ENCODE measurements around the gene HAO1. TPM values are rescaled to one million over a fixed set of nuclear protein-coding genes. Genes with fewer than 3 reads are reported as not detected.

Gene HAO1
- total RNA-seq (2021), result not detected in 2 replicates
- Bru-seq, nascent RNA, result not detected
- percentile 1 among the genes with signal in this experiment for BruChase-seq, experiment 1, labeled RNA remaining after a 2-hour chase
- BruChase-seq, experiment 2, labeled RNA remaining after a 6-hour chase, result not detected
- long read RNA-seq, result 0 reads

- Histone ChIP-seq H3K9me3 (ENCODE audit: insufficient read depth, low read depth) (no peaks in the 10 kb centered on the region), H3F3A (ENCODE audit: insufficient read depth, low read depth) (no peaks in the 10 kb centered on the region), H4K20me1 (ENCODE audit: insufficient read depth) (no peaks in the 10 kb centered on the region), H3K27me3 (ENCODE audit: insufficient read depth, low read depth) (peaks cover 26% of the 10 kb centered on the region; the same call in 1 of the 2 replicates), H3K27ac (no peak within 1 kb of the TSS), H3K79me2 (ENCODE audit: low read depth) (no peaks in the 10 kb centered on the region), H3K36me3 (ENCODE audit: low read depth) (no peaks in the 10 kb centered on the region), H3K9me2 (ENCODE audit: insufficient read depth) (no peaks in the 10 kb centered on the region), H3K4me2 (no peak within 1 kb of the TSS), H3K4me3 (no peak within 1 kb of the TSS), H3K4me1 (replicated peaks; ENCODE audit: insufficient read depth) (no peaks in the 10 kb centered on the region), H2AFZ (no peak within 1 kb of the TSS)
- ChIA-PET CTCF (no interaction called here), POLR2A (ENCODE audit: unreplicated experiment) (no interaction called here)
- no TSS peak for BruUV-seq (replicated peaks)
- intact Hi-C loops (cut with micrococcal nuclease; ENCODE audit: unreplicated experiment), result no loop called here
- DNase-seq, result no peak
- TF ChIP-seq CTCF (conservative IDR thresholded peaks at IDR 0.05) (no peak), EZH2 (IDR thresholded peaks at IDR 0.05; ENCODE audit: low read depth) (no peak)
Measured at GRCh38 chr20:7940341-7940740, at the start of gene HAO1. HAO1 (minus strand) TSS chr20:7940458; CDS start chr20:7940422, 36 bp downstream.

GRCh38 chr20:7989379-7989778 lies 49.1 kb upstream of the HAO1 start:
- no TSS peak for BruUV-seq (replicated peaks)
- H3K4me1 ChIP-seq (replicated peaks; ENCODE audit: insufficient read depth), result no peaks in the 10 kb centered on the region
- no peaks in the 10 kb centered on the region for H3K79me2 ChIP-seq (ENCODE audit: low read depth)
- no peaks in the 10 kb centered on the region for H3F3A ChIP-seq (ENCODE audit: insufficient read depth, low read depth)
- no peaks in the 10 kb centered on the region for H4K20me1 ChIP-seq (ENCODE audit: insufficient read depth)
- TF ChIP-seq CTCF (conservative IDR thresholded peaks at IDR 0.05), result no peak
- no peak overlapping the region for H3K27ac ChIP-seq
- no peak overlapping the region for H2AFZ ChIP-seq
- H3K27me3 ChIP-seq (ENCODE audit: insufficient read depth, low read depth), result no peaks in the 10 kb centered on the region
- intact Hi-C loops (cut with micrococcal nuclease; ENCODE audit: unreplicated experiment), result no loop called here
- no peaks in the 10 kb centered on the region for H3K9me3 ChIP-seq (ENCODE audit: insufficient read depth, low read depth)
- no peak overlapping the region for H3K4me2 ChIP-seq
- no peaks in the 10 kb centered on the region for H3K9me2 ChIP-seq (ENCODE audit: insufficient read depth)
- no peak for DNase-seq
- CTCF ChIA-PET, result no interaction called here
- no peaks in the 10 kb centered on the region for H3K36me3 ChIP-seq (ENCODE audit: low read depth)
- POLR2A ChIA-PET (ENCODE audit: unreplicated experiment), result no interaction called here
- no peak overlapping the region for H3K4me3 ChIP-seq

GRCh38 chr20:7985916-7986315 lies 45.7 kb upstream of the HAO1 start:
- no peaks in the 10 kb centered on the region for H3F3A ChIP-seq (ENCODE audit: insufficient read depth, low read depth)
- H3K27me3 ChIP-seq (ENCODE audit: insufficient read depth, low read depth), result no peaks in the 10 kb centered on the region
- intact Hi-C loops (cut with micrococcal nuclease; ENCODE audit: unreplicated experiment), result no loop called here
- no peaks in the 10 kb centered on the region for H3K9me3 ChIP-seq (ENCODE audit: insufficient read depth, low read depth)
- POLR2A ChIA-PET (ENCODE audit: unreplicated experiment), result no interaction called here
- H3K4me3 ChIP-seq, result no peak overlapping the region
- CTCF ChIA-PET, result no interaction called here
- H4K20me1 ChIP-seq (ENCODE audit: insufficient read depth), result no peaks in the 10 kb centered on the region
- BruUV-seq (replicated peaks), result no TSS peak
- no peaks in the 10 kb centered on the region for H3K79me2 ChIP-seq (ENCODE audit: low read depth)
- TF ChIP-seq EZH2 (IDR thresholded peaks at IDR 0.05; ENCODE audit: low read depth) (no peak), CTCF (conservative IDR thresholded peaks at IDR 0.05) (no peak)
- no peak for DNase-seq
- no peak overlapping the region for H2AFZ ChIP-seq
- H3K4me1 ChIP-seq (replicated peaks; ENCODE audit: insufficient read depth), result no peaks in the 10 kb centered on the region
- no peaks in the 10 kb centered on the region for H3K36me3 ChIP-seq (ENCODE audit: low read depth)
- H3K27ac ChIP-seq, result no peak overlapping the region
- H3K9me2 ChIP-seq (ENCODE audit: insufficient read depth), result no peaks in the 10 kb centered on the region; the same call in 1 of the 2 replicates
- no peak overlapping the region for H3K4me2 ChIP-seq

Measured in PC-9 (cell line).